ENCODE data around the gene TTLL9.
A peak's percentile ranks its signal among the peaks of the same experiment; 100 is the strongest.
"Not testable (repeated sequence)": the region's sequence is repeated elsewhere in the genome, so short reads cannot be mapped to it uniquely, and the experiment has no call there.

TTLL9 gene

GRCh38 chr20:31869942-31870725 lies at the start of gene TTLL9, which contains the start of gene DUSP15:
TSS of gene TTLL9 (plus strand) at chr20:31870634. CDS start at chr20:31871127, 493 bp downstream.
TSS of gene DUSP15 (minus strand) at chr20:31870527. CDS start at chr20:31870337, 190 bp downstream.
- no peak for DNase-seq
- Mint-ChIP-seq H3K4me1 (peaks cover 18% of the 10 kb centered on the region), H3K27me3 (peaks cover 56% of the 10 kb centered on the region), H3K27ac (peak within 1 kb of the TSS; percentile 30 to 83), H3K9me3 (no peaks in the 10 kb centered on the region), H3K4me3 (peak within 1 kb of the TSS; percentile 81 to 83)
- peak; percentile 62 for ATAC-seq

- ATAC-seq (no peak), DNase-seq (no peak)
- Mint-ChIP-seq H3K4me3 (no peak overlapping the region), H3K4me1 (peaks cover 10% of the 10 kb centered on the region), H3K27me3 (peaks cover 21% of the 10 kb centered on the region), H3K9me3 (no peaks in the 10 kb centered on the region), H3K27ac (no peak overlapping the region)
Measured at GRCh38 chr20:31821427-31821826, 49.0 kb upstream of the TTLL9 start.

- peak overlapping the region; percentile 4 to 14 for H3K4me3 Mint-ChIP-seq
- H3K4me1 Mint-ChIP-seq = peaks cover 10% of the 10 kb centered on the region
- ATAC-seq (peak; percentile 86), DNase-seq (peak; percentile 71 to 78)
- no peak overlapping the region for H3K27ac Mint-ChIP-seq
- peaks cover 21% of the 10 kb centered on the region for H3K27me3 Mint-ChIP-seq
- H3K9me3 Mint-ChIP-seq = no peaks in the 10 kb centered on the region
Measured at GRCh38 chr20:31822421-31823330, 47.8 kb upstream of the TTLL9 start.

GRCh38 chr20:31823360-31824124 lies 46.9 kb upstream of the TTLL9 start:
- Mint-ChIP-seq H3K27me3 (peaks cover 21% of the 10 kb centered on the region), H3K4me1 (peaks cover 10% of the 10 kb centered on the region), H3K4me3 (no peak overlapping the region), H3K9me3 (no peaks in the 10 kb centered on the region), H3K27ac (no peak overlapping the region)
- DNase-seq (no peak), ATAC-seq (no peak)

GRCh38 chr20:31824125-31824485 lies 46.3 kb upstream of the TTLL9 start:
- Mint-ChIP-seq H3K27ac (no peak overlapping the region), H3K27me3 (peaks cover 21% of the 10 kb centered on the region), H3K4me3 (no peak overlapping the region), H3K9me3 (no peaks in the 10 kb centered on the region), H3K4me1 (peaks cover 10% of the 10 kb centered on the region)
- no peak for ATAC-seq
- DNase-seq = no peak

- Mint-ChIP-seq H3K4me1 (peaks cover 10% of the 10 kb centered on the region), H3K27ac (no peak overlapping the region), H3K27me3 (peaks cover 21% of the 10 kb centered on the region), H3K4me3 (no peak overlapping the region), H3K9me3 (no peaks in the 10 kb centered on the region)
- ATAC-seq (no peak), DNase-seq (no peak)
Measured at GRCh38 chr20:31824554-31825313, 45.7 kb upstream of the TTLL9 start.

GRCh38 chr20:31826074-31826473 lies 44.4 kb upstream of the TTLL9 start:
- ATAC-seq = no peak
- Mint-ChIP-seq H3K27me3 (peaks cover 21% of the 10 kb centered on the region), H3K9me3 (no peaks in the 10 kb centered on the region), H3K27ac (no peak overlapping the region), H3K4me3 (no peak overlapping the region), H3K4me1 (peaks cover 10% of the 10 kb centered on the region)
- no peak for DNase-seq

GRCh38 chr20:31827059-31827458 lies 43.4 kb upstream of the TTLL9 start:
- Mint-ChIP-seq H3K27me3 (peaks cover 20% of the 10 kb centered on the region), H3K27ac (no peak overlapping the region), H3K4me1 (peaks cover 9% of the 10 kb centered on the region), H3K4me3 (no peak overlapping the region), H3K9me3 (no peaks in the 10 kb centered on the region)
- ATAC-seq = no peak
- no peak for DNase-seq

GRCh38 chr20:31828016-31828415 lies 42.4 kb upstream of the TTLL9 start:
- not testable (repeated sequence) for H3K27ac Mint-ChIP-seq, DNase-seq, H3K4me3 Mint-ChIP-seq, H3K4me1 Mint-ChIP-seq, ATAC-seq, H3K9me3 Mint-ChIP-seq
- peaks cover 10% of the 10 kb centered on the region for H3K27me3 Mint-ChIP-seq

GRCh38 chr20:31829731-31830130 lies 40.7 kb upstream of the TTLL9 start:
- peak overlapping the region in 1 of 2 donors; percentile 15 for H3K27ac Mint-ChIP-seq
- H3K9me3 Mint-ChIP-seq = no peaks in the 10 kb centered on the region
- DNase-seq = no peak
- H3K4me1 Mint-ChIP-seq = no peaks in the 10 kb centered on the region
- H3K4me3 Mint-ChIP-seq = no peak overlapping the region
- no peaks in the 10 kb centered on the region for H3K27me3 Mint-ChIP-seq
- ATAC-seq = no peak

- Mint-ChIP-seq H3K4me1 (no peaks in the 10 kb centered on the region), H3K27me3 (no peaks in the 10 kb centered on the region), H3K4me3 (no peak overlapping the region), H3K27ac (no peak overlapping the region), H3K9me3 (no peaks in the 10 kb centered on the region)
- ATAC-seq = no peak
- DNase-seq = no peak
Measured at GRCh38 chr20:31830406-31830981, 39.9 kb upstream of the TTLL9 start.

GRCh38 chr20:31831211-31831610 lies 39.2 kb upstream of the TTLL9 start:
- Mint-ChIP-seq H3K27ac (no peak overlapping the region), H3K27me3 (no peaks in the 10 kb centered on the region), H3K4me1 (peaks cover 6% of the 10 kb centered on the region), H3K4me3 (no peak overlapping the region), H3K9me3 (no peaks in the 10 kb centered on the region)
- DNase-seq = no peak
- no peak for ATAC-seq

GRCh38 chr20:31831771-31832306 lies 38.6 kb upstream of the TTLL9 start:
- ATAC-seq (no peak), DNase-seq (no peak)
- H3K27me3 Mint-ChIP-seq = no peaks in the 10 kb centered on the region
- H3K4me3 Mint-ChIP-seq = no peak overlapping the region
- H3K27ac Mint-ChIP-seq = no peak overlapping the region
- H3K9me3 Mint-ChIP-seq = no peaks in the 10 kb centered on the region
- peaks cover 12% of the 10 kb centered on the region for H3K4me1 Mint-ChIP-seq

GRCh38 chr20:31833130-31833930 lies 37.1 kb upstream of the TTLL9 start:
- DNase-seq = peak; percentile 58 to 62
- H3K27me3 Mint-ChIP-seq = no peaks in the 10 kb centered on the region
- H3K4me3 Mint-ChIP-seq = no peak overlapping the region
- no peaks in the 10 kb centered on the region for H3K9me3 Mint-ChIP-seq
- no peak overlapping the region for H3K27ac Mint-ChIP-seq
- peak; percentile 46 for ATAC-seq
- H3K4me1 Mint-ChIP-seq = peaks cover 12% of the 10 kb centered on the region
